ELF-1 (cell line): ENCODE results near the gene BRAP.
"Not testable (repeated sequence)": the region's sequence is repeated elsewhere in the genome, so short reads cannot be mapped to it uniquely, and the experiment has no call there.

Experiments
- DNase-seq: peaks from one replicate; pipeline ENCODE4 v3.0.0-alpha.2; 2016; ENCODE audit warnings: low read depth, low spot score

Gene BRAP

DNA sequence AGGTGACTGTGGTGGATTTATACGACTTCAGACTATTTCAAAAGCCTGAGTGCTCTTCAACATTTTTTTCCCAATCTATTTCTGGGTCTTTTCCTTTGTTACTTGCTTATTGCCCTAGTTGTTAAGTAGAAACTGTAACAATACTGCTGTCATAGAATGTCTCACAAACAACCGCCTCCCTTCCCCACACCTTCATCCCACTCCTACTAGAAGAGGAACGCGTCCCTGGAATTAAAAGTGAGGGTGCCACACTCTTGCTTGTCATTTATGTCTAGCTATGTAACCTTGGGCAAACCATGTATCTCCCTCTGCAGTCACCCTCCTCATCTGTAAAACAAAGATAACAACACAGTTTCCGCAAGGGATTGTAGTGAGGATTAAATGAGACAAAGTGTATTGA lies 8.6 kb downstream of the BRAP start:
- DNase-seq, result no peak

DNA sequence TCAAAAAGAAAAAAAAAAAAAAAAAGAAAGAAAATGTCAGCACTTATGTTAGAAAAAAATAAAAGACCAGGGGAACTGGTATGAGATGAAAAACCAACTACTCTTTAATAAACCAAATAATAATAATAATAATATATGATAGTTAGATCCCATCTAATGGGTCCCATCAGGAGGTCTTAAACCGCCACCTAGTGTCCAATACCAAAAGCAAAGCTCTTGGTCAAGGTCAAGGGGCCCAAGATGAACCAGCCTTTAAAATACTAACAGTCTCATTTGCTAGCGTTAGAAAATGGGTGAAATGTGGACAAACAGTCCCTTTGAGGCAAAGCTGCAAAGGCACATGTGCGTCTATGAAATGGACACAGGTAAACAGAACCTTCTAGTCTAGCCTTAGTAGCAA lies 12.3 kb downstream of the BRAP start:
- no peak for DNase-seq

DNA sequence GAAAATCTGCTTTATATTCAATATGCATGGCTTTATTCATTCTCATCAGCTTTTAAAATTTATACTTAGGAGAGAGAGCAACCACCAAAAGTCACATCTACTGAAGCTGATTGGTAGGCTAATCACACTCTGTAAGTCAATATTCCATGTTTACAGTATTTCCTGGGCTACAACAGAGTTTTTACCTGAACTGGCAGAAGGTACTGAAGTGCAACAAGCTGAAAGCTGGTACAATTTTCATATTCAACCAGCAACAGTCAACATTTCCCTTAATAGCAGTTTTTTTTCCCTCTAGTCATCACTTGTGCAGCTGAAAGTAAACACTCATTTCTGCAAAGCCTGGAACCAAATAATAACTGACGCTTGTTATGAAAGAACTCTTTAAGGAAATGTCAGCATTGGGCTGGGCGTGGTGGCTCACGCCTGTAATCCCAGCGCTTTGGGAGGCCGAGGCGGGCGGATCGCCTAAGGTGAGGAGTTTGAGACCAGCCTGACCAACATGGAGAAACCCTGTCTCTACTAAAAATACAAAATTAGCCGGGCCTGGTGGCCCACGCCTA lies 12.9 kb downstream of the BRAP start:
- DNase-seq, result no peak

DNA sequence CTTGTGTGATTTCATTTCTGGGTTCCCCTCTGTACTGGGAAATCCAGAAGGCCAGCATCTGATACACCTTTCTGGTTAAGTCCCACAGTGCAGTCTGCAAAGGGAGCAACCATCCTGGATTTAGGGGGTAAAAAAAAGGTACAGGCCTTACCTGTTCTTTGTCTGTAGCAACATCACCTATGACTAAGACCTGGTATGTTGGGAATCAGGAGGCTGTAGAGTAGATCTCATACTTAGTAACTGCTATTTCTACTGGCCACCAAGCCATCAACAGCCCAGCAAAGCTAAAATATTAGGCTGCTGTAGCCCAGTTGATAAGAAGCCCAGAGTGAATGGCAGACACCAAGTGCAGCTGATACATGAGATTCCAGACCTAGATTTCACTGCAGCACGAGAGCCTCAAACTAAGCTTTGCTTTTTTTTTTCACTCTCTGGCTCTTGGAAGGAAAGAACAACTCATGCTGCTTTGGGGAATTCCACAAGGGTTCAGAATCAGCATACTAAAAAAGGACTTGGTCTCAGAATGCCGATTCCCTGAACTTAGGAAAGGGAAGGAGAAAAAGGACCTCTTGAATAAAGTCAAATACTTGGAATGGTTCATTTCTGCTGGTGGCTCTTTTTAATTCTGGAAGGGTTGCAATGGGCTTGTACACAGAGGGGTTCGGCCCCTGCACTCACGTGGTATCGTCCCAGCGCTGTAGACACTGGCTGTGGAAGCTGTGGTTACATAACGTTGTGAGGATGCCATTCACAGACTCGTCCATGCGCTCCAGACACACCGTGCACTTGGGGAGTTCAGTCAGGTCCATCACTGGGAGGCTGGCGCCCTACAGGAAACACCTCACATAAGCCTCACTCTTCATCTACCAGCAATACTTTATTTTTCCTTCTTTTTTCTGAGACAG lies 20.5 kb downstream of the BRAP start:
- DNase-seq, result no peak

DNA sequence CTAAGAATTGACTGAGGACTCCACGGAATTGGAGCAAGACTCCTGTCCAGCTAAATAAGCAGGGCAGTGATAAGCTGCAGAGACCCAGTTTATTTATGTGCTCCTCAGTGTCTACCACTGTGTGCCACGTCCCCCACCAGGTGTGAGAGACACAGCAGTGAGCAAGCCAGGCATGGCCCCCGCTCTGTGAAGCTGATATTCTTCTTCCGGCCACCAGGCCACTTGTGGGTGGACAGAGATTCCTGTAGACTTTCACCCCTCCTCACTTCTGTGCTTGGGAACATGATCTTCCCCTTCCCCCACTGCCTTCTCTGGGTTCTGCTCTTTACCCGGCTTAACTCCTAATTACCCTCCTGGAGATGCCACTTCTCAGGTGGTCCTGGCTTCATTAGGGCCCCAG lies 21.3 kb downstream of the BRAP start:
- DNase-seq, result no peak

DNA sequence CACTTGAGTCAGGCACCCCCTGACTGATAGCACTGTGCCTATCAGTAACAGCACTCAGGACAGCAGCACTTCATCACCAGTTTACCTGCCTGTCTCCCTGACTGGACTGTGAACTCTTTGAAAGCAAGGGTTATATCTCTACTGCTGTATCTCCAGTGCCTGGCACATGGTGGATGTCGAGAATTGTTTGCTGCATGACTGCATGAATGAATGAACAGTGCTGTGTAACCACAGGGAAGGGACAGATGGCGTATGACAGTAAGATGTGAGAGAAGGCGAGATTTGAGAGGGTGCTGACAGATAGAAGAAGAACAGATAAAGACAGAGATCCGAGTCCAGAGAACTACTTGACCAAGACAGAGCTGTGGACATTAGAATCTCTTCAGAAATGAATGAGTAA lies 29.7 kb downstream of the BRAP start:
- DNase-seq, result no peak

DNA sequence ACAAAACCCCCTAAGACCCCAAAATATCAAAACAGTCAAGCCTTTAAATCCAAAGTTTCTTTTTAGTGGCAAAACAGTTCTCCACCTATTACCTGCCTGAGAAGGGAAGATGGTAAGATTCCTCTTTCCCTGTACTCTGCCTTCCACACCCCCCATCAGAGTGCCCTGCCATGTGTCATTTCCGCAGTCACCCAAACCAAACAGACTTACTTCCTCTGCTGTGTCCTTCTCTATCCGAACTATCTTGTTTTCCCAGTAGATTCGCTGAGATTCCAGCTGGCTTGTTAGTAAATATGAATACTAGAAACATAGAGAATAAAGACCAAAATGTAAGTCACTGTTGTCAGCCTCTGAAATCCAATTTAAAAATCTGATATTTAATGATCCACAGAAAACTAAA lies 30.4 kb downstream of the BRAP start:
- DNase-seq, result no peak

DNA sequence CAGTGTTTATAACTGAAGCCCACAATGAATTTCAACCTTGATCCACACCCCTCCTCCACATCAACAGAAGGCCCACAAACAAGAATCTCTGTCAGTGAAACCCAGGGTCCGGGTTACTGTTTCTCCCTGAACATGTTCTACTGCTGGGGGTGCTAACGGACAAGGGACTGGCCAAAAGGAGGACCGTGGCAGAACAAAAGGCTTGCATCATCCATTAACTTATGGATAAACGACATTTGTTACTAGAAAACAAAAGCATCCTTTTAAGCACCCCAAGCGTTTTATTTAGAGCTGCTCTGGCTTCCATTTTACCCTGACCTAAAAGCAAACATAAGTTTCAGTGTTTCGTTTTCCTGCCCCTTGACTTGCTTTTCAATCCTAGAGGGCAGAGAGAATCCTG lies 32.2 kb downstream of the BRAP start:
- DNase-seq, result no peak

DNA sequence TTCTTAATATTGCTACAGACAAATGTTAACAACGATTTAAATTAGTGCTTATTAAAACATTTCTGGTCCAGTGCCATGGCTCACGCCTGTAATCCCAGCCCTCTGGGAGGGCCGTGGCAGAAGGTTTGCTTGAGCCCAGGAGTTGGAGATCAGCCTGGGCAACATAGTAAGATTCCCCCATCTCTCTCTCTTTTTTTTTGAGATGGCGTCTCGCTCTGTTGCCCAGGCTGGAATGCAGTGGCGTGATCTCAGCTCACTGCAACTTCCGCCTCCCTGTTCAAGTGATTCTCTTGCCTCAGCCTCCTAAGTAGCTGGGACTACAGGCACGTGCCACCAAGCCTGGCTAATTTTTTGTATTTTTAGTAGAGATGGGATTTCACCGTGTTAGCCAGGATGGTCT lies 33.2 kb downstream of the BRAP start:
- not testable (repeated sequence) for DNase-seq

DNA sequence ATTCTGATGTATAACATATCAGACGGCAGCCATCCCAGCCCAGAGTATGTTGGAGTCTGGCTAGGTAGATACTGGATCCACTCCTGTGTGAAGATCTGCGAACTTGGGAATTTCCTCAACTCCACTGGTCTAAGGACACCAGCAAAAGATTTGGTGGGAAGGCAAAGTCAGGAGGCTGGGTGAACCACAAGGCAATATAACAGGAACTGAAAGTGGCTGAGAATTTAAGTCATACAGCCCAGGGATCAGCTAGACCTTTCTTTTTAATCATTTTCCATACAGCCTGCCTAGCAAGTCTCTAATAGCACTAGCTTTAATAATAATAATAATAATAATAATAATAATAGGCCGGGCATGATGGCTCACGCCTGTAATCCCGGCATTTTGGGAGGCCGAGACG lies 34.8 kb downstream of the BRAP start:
- DNase-seq, result no peak

DNA sequence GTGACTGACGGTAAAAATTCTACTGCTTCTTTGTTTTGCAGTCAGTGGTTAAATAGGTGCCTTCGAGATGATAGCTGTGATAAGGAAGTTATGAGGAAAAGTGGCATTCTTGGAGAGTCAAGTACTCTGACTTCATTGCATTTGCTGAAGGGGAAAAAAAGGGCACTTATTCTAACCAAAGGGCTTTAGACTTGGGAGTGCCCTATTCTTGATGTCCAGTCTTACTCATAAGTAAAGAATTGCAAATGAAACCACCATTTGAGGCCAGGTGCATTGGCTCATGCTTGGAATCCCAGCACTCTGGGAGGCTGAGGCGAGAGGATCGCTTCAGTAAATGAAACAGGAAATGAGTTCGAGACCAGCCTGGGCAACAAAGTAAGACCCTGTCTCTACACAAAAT lies 40.3 kb downstream of the BRAP start:
- no peak for DNase-seq

DNA sequence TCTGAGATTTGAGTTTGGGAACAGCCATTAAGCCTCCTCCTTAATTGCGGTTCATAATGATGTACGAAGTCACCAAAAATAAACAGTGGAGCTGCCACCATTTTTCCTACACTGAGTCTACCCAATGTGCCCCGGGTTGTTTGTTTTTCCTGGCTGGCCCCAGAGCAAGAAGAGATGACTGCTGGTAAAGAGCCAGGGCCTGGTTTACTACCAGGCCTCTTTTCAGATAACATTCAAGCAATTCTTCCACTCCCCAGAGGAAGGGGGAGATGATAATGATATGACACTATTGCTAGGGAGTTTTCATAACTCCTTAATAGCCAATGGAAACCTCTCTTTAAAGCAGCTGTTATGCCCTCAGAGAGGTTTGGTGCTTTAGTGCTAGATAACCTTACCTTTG lies 42.3 kb downstream of the BRAP start:
- no peak for DNase-seq

DNA sequence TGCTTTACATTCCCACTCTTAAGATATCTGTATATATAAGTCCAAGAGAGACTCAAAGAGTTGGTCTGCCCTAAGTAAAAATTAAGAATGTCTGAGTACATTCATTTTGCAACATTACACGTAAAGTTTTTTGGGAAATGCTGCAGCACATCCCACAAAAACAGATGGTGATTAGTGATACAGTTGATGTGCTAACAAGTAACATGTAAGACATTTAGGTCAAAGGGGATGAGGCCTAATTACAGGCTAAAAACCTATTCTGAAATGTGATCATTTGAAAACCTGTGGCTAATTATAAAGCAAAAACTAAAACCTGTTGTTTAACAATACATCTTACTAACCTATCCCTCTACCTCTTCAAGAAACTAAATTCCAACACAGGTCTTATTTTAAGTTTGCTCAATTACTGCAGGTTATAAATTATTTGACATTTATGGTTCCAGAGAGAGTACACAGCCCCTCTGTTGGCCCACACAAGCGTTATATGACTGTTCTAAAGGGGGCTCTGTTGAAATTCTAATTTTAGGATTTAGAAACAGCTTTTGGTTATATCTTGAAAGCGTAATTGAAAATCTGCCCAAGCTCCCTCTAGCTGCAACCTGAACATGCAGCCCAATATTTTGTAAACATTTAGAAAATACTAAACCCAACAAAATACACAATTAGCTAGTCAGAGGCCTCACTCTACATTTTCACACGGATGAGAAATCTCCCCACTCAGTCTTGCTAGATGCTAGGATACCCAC lies 42.9 kb downstream of the BRAP start:
- DNase-seq, result no peak

DNA sequence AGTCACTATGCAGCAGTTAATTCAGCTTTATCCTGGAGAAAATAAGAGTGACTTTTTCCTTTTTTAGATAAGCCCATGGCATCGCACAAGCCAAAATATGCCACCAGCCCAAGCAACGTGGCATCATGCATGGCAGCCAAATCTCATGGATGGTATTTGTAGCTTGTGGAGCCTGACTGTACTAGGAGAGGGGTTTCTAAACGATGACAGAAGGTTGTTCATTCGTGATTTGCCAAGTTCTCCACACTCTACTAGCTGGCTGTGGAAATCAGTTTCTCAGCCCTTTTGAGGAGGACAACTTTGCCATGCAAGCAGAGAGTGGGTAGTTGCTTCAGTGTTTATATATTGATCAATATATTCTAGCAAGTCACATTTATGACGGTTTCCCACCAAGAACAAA lies 45.2 kb downstream of the BRAP start:
- DNase-seq, result no peak

DNA sequence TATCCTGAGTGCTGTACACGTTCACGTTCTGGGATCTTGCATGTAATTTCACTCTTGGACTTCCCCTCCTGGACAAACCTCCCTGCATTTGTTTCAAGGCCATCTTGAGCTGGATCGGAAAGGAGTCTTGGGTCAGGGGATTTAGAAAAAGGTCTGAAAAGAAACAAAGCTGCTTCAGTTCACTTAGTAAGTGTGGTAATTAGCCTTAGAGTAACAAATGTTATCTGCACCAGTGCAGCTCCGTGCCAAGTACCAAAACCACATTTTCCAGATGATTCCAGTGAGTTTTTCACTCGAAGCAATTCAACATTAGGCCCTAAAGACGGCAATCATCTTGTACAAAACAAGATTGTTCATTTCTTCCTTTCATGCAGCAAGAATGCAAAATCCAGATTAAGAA lies 47.2 kb downstream of the BRAP start:
- no peak for DNase-seq

DNA sequence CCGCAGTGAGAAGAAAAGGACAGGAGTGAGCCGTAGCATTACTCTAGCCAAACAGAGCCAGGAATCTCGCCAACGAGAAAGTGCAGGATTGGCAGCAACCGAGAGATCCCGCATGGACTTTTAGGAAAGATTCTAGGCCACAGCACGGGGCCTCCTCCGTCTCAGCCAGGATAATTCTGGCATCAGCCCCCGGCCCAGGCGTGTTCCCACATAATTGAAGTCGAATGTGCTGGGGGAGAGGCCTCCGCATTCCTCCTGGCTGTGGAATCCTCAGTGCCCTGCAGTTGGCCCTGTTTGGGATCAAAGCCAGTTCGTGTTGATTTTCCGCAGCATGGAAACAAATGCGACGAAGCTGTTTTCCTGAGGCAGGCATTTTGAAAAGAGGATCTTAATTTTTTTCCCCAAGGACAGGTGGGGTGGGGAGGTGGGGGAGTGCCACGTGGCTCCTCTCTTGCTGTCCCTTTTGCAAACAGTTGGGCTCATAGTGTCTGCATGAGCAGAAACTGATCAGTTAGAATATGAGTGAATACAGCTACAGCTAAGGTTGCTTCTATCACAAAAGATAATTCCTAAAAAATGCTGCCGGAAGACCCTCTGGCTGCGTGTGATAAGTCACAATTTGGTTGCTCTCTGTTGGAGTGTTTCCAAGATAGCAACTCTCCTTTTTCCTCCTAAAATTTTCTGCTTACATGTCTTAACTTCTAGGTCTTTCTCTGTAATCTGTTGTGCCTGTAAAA lies 49.4 kb downstream of the BRAP start:
- DNase-seq, result peak; percentile 86

DNA sequence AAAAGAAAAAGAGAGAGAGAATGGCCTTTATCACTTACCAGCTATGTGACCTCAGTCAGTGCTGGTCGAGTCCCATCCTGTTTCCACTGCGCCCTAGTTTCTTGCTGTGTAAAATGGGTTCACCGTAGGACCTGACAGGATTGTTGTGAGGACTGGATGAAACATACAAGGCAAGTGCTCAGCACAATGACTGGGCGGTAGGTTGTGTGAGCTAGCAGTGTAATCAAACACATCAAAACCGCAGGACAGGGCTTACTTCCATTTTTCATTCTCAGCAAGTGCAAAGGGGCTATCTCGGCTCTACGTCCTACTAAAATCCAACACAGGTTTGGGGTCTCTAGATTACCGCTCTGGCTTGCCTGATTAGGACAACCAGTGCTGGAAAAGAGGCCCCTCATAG lies 50.2 kb downstream of the BRAP start:
- peak; percentile 6 for DNase-seq

DNA sequence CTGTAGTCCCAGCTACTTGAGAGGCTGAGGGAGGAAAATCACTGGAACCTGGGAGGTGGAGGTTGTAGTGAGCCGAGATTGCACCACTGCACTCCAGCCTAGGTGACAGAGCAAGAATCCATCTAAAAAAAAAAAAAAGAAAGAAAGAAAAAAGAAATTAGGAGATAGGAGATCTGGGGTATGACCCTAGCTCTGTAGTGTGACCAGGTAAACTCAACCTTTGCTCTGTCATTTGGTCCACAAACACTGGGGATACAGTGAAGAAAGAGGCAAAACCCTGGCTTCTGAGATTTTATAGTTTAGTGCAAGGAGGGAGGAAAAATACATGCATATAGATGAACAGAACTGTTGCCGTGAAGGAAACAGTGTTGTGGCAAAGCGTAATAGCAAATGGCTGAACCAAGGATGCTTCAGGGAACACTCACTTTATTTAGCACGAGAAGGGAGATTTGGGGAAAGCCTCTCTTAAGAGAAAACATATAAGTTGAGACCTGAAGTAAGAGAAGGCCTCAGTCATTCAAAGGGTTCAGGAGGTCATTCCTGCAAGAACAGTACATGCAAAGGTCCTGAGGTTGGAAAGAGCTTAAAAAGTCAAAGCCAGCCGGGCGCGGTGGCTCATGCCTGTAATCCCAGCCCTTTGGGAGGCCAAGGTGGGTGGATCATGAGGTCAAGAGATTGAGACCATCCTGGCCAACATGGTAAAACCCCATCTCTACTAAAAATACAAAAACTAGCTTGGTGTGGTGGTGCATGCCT lies 57.1 kb downstream of the BRAP start:
- no peak for DNase-seq

DNA sequence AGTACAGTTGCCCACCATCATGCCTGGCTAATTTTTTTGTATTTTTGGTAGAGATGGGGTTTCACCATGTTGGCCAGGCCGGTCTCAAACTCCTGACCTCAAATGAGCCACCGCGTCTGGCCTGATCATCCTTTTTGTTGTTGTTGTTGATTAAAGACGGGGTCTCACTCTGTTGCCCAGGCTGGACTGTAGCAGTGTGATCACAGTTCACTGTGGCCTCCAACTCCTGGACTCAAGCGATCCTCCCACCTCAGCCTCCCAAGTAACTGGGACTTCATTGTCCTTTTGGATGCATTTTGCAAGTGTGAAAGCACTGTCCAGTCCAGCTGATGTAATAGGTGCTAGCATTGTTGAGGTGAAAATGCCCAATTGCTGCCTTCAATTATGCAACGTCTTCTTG lies 59.5 kb downstream of the BRAP start:
- no peak for DNase-seq

DNA sequence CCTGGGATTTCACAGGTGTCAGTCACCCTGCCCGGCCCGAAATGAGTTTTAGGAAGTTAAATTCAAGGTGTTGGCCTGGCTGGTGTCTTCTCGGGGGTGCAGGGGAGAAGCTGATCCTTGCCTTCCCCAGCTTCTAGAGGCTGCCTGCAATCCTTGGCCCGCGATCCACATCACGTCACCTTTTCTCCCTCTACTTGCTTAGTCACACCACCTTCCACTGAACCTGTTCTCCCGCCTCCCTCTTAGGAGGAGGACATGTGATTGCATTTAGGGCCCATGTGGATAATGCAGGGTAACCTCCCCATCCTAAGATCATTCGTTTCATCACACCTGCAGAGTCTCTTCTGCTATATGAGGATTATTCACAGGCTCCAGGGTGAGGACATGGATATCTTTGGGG lies 61.2 kb downstream of the BRAP start:
- peak; percentile 34 for DNase-seq

DNA sequence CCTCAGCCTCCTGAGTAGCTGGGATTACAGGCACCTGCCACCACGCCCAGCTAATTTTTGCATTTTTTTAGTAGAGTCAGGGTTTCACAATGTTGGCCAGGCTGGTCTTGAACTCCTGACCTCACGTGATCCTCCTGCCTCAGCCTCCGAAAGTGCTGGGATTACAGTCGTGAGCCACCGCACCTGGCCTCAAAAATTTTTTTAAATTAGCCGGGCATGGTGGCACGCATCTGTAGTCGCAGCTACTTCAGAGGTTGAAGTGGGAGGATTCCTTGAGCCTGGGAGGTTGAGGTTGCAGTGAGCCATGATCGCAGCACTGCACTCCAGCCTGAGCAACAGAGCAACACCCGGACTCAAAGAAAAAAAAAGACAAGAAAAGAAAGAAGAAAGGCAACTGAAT lies 67.9 kb downstream of the BRAP start:
- not testable (repeated sequence) for DNase-seq
